Measurements from ENCODE around the gene SLC34A3.

GRCh38 chr9:137278721-137279711, 48.3 kb downstream of the SLC34A3 start:
- TF ChIP-seq CTCF (IDR thresholded peaks at IDR 0.05; ENCODE audit: insufficient read depth, low read length) (no peak), GABPA (IDR thresholded peaks at IDR 0.05; ENCODE audit: low read depth) (no peak), POLR2AphosphoS5 (IDR thresholded peaks at IDR 0.05; ENCODE audit: low read depth) (no peak)

Data from HL-60 (cell line).